ENCODE results near the gene RTF2. TPM values are rescaled to one million over a fixed set of nuclear protein-coding genes. Genes with fewer than 3 reads are reported as not detected.
"Not testable (repeated sequence)": the region's sequence is repeated elsewhere in the genome, so short reads cannot be mapped to it uniquely, and the experiment has no call there.

RTF2 gene
- polyA plus RNA-seq, 2 of the 4 experiments (the other 2 are of a cell fraction) = 102 to 115 TPM

GRCh38 chr20:56522311-56522710 lies 53.9 kb downstream of the RTF2 start:
- ChIA-PET POLR2A (no interaction called here), CTCF (interaction anchor here (0.8 to 1.6 kb wide), 3 partner anchors 8 to 29 kb away, joined by 4 read pairs; no protein-coding TSS in a partner anchor)
- no peak overlapping the region for H3K4me3 ChIP-seq
- H3K4me2 ChIP-seq = no peak overlapping the region
- FAIRE-seq = no peak
- TF ChIP-seq JUN (IDR thresholded peaks at IDR 0.05) = no peak
- TF ChIP-seq TP53 (CRISPR knock-in tag; IDR thresholded peaks at IDR 0.05) = no peak
- TF ChIP-seq ZFP36 (IDR thresholded peaks at IDR 0.05; ENCODE audit: borderline replicate concordance, partially characterized antibody) = no peak
- TF ChIP-seq CEBPB (IDR thresholded peaks at IDR 0.05) = no peak
- no peak for TF ChIP-seq KDM1A (IDR thresholded peaks at IDR 0.05; ENCODE audit: low read depth)
- TF ChIP-seq POLR2A (IDR thresholded peaks at IDR 0.05; ENCODE audit: low read length) = no peak
- TF ChIP-seq RAD21 (conservative IDR thresholded peaks at IDR 0.05 in 1 of 2, IDR thresholded peaks at IDR 0.05 in 1 of 2) = no peak
- no peak for TF ChIP-seq RCOR1 (IDR thresholded peaks at IDR 0.05; ENCODE audit: low read depth, low read length)
- TF ChIP-seq ZSCAN20 (CRISPR knock-in tag; IDR thresholded peaks at IDR 0.05) = no peak
- no peak for TF ChIP-seq PHF8 (IDR thresholded peaks at IDR 0.05; ENCODE audit: borderline replicate concordance, low read depth)
- TF ChIP-seq CBX8 (IDR thresholded peaks at IDR 0.05) = no peak
- TF ChIP-seq PBX3 (IDR thresholded peaks at IDR 0.05) = no peak
- WGBS (ENCODE audit: missing lambda C conversion rate) = 92% methylated on average over 6 of the region's 6 CpGs
- no peak for ATAC-seq
- no peaks in the 10 kb centered on the region for H3K4me1 ChIP-seq
- no peak for DNase-seq (ENCODE audit: low read depth in 1 of 2, low spot score in 1 of 2)
- H3K9me3 ChIP-seq = no peaks in the 10 kb centered on the region
- H3K27ac ChIP-seq = no peak overlapping the region

GRCh38 chr20:56524444-56524843 lies 56.0 kb downstream of the RTF2 start, which contains the start of gene FAM209A:
FAM209A (plus strand) TSS chr20:56524744; CDS start chr20:56524809, 65 bp downstream.
- POLR2A ChIA-PET; H3K27ac ChIP-seq; H3K4me3 ChIP-seq; ATAC-seq; H3K4me2 ChIP-seq; H3K9me3 ChIP-seq; FAIRE-seq; H3K4me1 ChIP-seq; DNase-seq (ENCODE audit: low read depth in 1 of 2, low spot score in 1 of 2): not testable (repeated sequence)
- CTCF ChIA-PET = interaction anchor here (1.3 to 2.4 kb wide), 2 partner anchors 26 to 1829 kb away, joined by 3 to 8 read pairs; no protein-coding TSS in a partner anchor
- WGBS (ENCODE audit: missing lambda C conversion rate) = 70% methylated on average over 6 of the region's 7 CpGs

GRCh38 chr20:56527521-56527920 lies 59.1 kb downstream of the RTF2 start:
- H3K4me1 ChIP-seq = no peaks in the 10 kb centered on the region
- CTCF ChIA-PET = interaction anchor here (1.9 kb wide), 1 partner anchor 23 kb away, joined by 5 read pairs; no protein-coding TSS in a partner anchor
- no peak overlapping the region for H3K4me3 ChIP-seq
- no peak overlapping the region for H3K4me2 ChIP-seq
- POLR2A ChIA-PET = no interaction called here
- H3K27ac ChIP-seq = no peak overlapping the region
- ATAC-seq = no peak
- TF ChIP-seq CEBPB (IDR thresholded peaks at IDR 0.05) = no peak
- TF ChIP-seq RFX5 (IDR thresholded peaks at IDR 0.05) = no peak
- TF ChIP-seq CHD4 (IDR thresholded peaks at IDR 0.05; ENCODE audit: borderline replicate concordance) = no peak
- no peak for FAIRE-seq
- H3K9me3 ChIP-seq = no peaks in the 10 kb centered on the region
- 88% methylated on average over 7 of the region's 7 CpGs for WGBS (ENCODE audit: missing lambda C conversion rate)
- no peak for DNase-seq (ENCODE audit: low read depth in 1 of 2, low spot score in 1 of 2)

GRCh38 chr20:56532946-56533345 lies 64.5 kb downstream of the RTF2 start, which contains the start of gene FAM209B:
FAM209B (plus strand) TSS chr20:56533246; CDS start chr20:56533342, 96 bp downstream.
- H3K9me3 ChIP-seq; DNase-seq (ENCODE audit: low read depth in 1 of 2, low spot score in 1 of 2); H3K4me3 ChIP-seq; H3K27ac ChIP-seq; H3K4me2 ChIP-seq; POLR2A ChIA-PET; H3K4me1 ChIP-seq; FAIRE-seq; ATAC-seq: not testable (repeated sequence)
- CTCF ChIA-PET = interaction anchor here (0.6 to 3.5 kb wide), 2 partner anchors 18 to 462 kb away, joined by 3 to 14 read pairs; no protein-coding TSS in a partner anchor
- 75% methylated on average over 9 of the region's 9 CpGs for WGBS (ENCODE audit: missing lambda C conversion rate)

GRCh38 chr20:56537997-56538396 lies 69.6 kb downstream of the RTF2 start:
- Histone ChIP-seq H3K4me2 (no peak overlapping the region), H3K27ac (no peak overlapping the region), H3K9me3 (no peaks in the 10 kb centered on the region), H3K4me3 (no peak overlapping the region), H3K4me1 (no peaks in the 10 kb centered on the region)
- DNase-seq (ENCODE audit: low read depth in 1 of 2, low spot score in 1 of 2) (no peak), ATAC-seq (no peak), FAIRE-seq (no peak)
- ChIA-PET CTCF (interaction anchor here (6.0 kb wide), 1 partner anchor 13 kb away, joined by 61 read pairs; no protein-coding TSS in a partner anchor), POLR2A (no interaction called here)
- WGBS (ENCODE audit: missing lambda C conversion rate) = 55% methylated on average over 3 of the region's 3 CpGs
- no peak for TF ChIP-seq REST (IDR thresholded peaks at IDR 0.05)
- no peak for TF ChIP-seq HMGXB4 (CRISPR knock-in tag; IDR thresholded peaks at IDR 0.05; ENCODE audit: borderline replicate concordance)
- no peak for TF ChIP-seq BCL3 (IDR thresholded peaks at IDR 0.05)
- no peak for TF ChIP-seq SREBF2 (IDR thresholded peaks at IDR 0.05)
- TF ChIP-seq HOXB13 (CRISPR knock-in tag; IDR thresholded peaks at IDR 0.05; ENCODE audit: low read depth) = no peak
- TF ChIP-seq GATA3 (IDR thresholded peaks at IDR 0.05; ENCODE audit: borderline replicate concordance) = no peak

Measured in A549 (cell line).